ENCODE data around the gene EEF2KMT. TPM values are rescaled to one million over a fixed set of nuclear protein-coding genes. Genes with fewer than 3 reads are reported as not detected.
"Not testable (repeated sequence)": the region's sequence is repeated elsewhere in the genome, so short reads cannot be mapped to it uniquely, and the experiment has no call there.

Gene EEF2KMT
- total and polyA plus RNA-seq, 2 of the 13 experiments (the other 11 are each of a cell fraction or from before 2014, with no cell fraction given): 10.7 to 26.9 TPM

GRCh38 chr16:5080996-5081395 is 16.6 kb downstream of the EEF2KMT start:
- BruUV-seq (replicated peaks); intact Hi-C loops (cut with micrococcal nuclease; ENCODE audit: unreplicated experiment); H3K4me1 ChIP-seq (ENCODE audit: insufficient read depth, low read length); H3K4me2 ChIP-seq (ENCODE audit: low read depth, low read length); H4K20me1 ChIP-seq (ENCODE audit: insufficient read depth, low read length); H3K9ac ChIP-seq (ENCODE audit: insufficient read depth, low read depth, low read length); H2AFZ ChIP-seq (ENCODE audit: low read length); H3K9me3 ChIP-seq (ENCODE audit: low read length); H3K27me3 ChIP-seq (ENCODE audit: control insufficient read depth in 1 of 2, insufficient read depth in 2 of 2, low read length in 2 of 2); ATAC-seq; FAIRE-seq; H3K79me2 ChIP-seq (ENCODE audit: insufficient read depth, low read length); DNase-seq (ENCODE audit: low spot score); H3K4me3 ChIP-seq (replicated peaks in 1 of 3; ENCODE audit: insufficient read depth in 1 of 3, low read depth in 2 of 3, low read length in 3 of 3); H3K27ac ChIP-seq (ENCODE audit: extremely low read length, insufficient read depth, low read length); POLR2A ChIA-PET; in situ Hi-C loops (cut with HindIII; ENCODE audit: extremely low pct_ligation_motif_present, low pct_unique_long_range_greater_than_20kb); CTCF ChIA-PET (ENCODE audit: low intra/inter-chr PET ratio, low total read pairs): not testable (repeated sequence)
- WGBS (ENCODE audit: low lambda C conversion rate): 96% methylated on average over 8 of the region's 9 CpGs
- H3K36me3 ChIP-seq (replicated peaks in 1 of 2; ENCODE audit: control insufficient read depth in 1 of 2, insufficient read depth in 2 of 2, low read length in 2 of 2): peaks cover 35 to 58% of the 10 kb centered on the region in 2 experiments
- TF ChIP-seq RBFOX2 (IDR thresholded peaks at IDR 0.05; ENCODE audit: low read depth, low read length): peak; percentile 3; the same call in 1 of the 2 replicates

GRCh38 chr16:5080461-5080860 is 17.1 kb downstream of the EEF2KMT start:
- H3K4me1 ChIP-seq (ENCODE audit: insufficient read depth, low read length); ATAC-seq; H3K4me3 ChIP-seq (replicated peaks in 1 of 3; ENCODE audit: insufficient read depth in 1 of 3, low read depth in 2 of 3, low read length in 3 of 3); BruUV-seq (replicated peaks); H3K4me2 ChIP-seq (ENCODE audit: low read depth, low read length); DNase-seq (ENCODE audit: low spot score); H3K27ac ChIP-seq (ENCODE audit: extremely low read length, insufficient read depth, low read length); H4K20me1 ChIP-seq (ENCODE audit: insufficient read depth, low read length); H3K9ac ChIP-seq (ENCODE audit: insufficient read depth, low read depth, low read length); intact Hi-C loops (cut with micrococcal nuclease; ENCODE audit: unreplicated experiment); H3K79me2 ChIP-seq (ENCODE audit: insufficient read depth, low read length); in situ Hi-C loops (cut with HindIII; ENCODE audit: extremely low pct_ligation_motif_present, low pct_unique_long_range_greater_than_20kb); H2AFZ ChIP-seq (ENCODE audit: low read length); POLR2A ChIA-PET; H3K27me3 ChIP-seq (ENCODE audit: control insufficient read depth in 1 of 2, insufficient read depth in 2 of 2, low read length in 2 of 2); FAIRE-seq; CTCF ChIA-PET (ENCODE audit: low intra/inter-chr PET ratio, low total read pairs); H3K9me3 ChIP-seq (ENCODE audit: low read length): not testable (repeated sequence)
- peaks cover 36 to 61% of the 10 kb centered on the region in 2 experiments for H3K36me3 ChIP-seq (replicated peaks in 1 of 2; ENCODE audit: control insufficient read depth in 1 of 2, insufficient read depth in 2 of 2, low read length in 2 of 2)
- TF ChIP-seq RBFOX2 (IDR thresholded peaks at IDR 0.05; ENCODE audit: low read depth, low read length): peak; percentile 43; the same call in 1 of the 2 replicates
- 95% methylated on average over 12 of the region's 12 CpGs for WGBS (ENCODE audit: low lambda C conversion rate)

- H3K4me3 ChIP-seq (replicated peaks in 1 of 3; ENCODE audit: insufficient read depth in 1 of 3, low read depth in 2 of 3, low read length in 3 of 3): no peak overlapping the region
- ATAC-seq (no peak), FAIRE-seq (no peak), DNase-seq (ENCODE audit: low spot score) (no peak)
- peaks cover 1% of the 10 kb centered on the region for H3K4me1 ChIP-seq (ENCODE audit: insufficient read depth, low read length)
- H3K36me3 ChIP-seq (replicated peaks in 1 of 2; ENCODE audit: control insufficient read depth in 1 of 2, insufficient read depth in 2 of 2, low read length in 2 of 2): peaks cover 37 to 71% of the 10 kb centered on the region in 2 experiments
- H3K27ac ChIP-seq (ENCODE audit: extremely low read length, insufficient read depth, low read length): no peak overlapping the region
- ChIA-PET CTCF (ENCODE audit: low intra/inter-chr PET ratio, low total read pairs) (no interaction called here), POLR2A (no interaction called here)
- H3K79me2 ChIP-seq (ENCODE audit: insufficient read depth, low read length): peaks cover 7% of the 10 kb centered on the region
- H3K27me3 ChIP-seq (ENCODE audit: control insufficient read depth in 1 of 2, insufficient read depth in 2 of 2, low read length in 2 of 2): no peaks in the 10 kb centered on the region
- H3K9me3 ChIP-seq (ENCODE audit: low read length): no peaks in the 10 kb centered on the region
- intact Hi-C loops (cut with micrococcal nuclease; ENCODE audit: unreplicated experiment) (no loop called here), in situ Hi-C loops (cut with HindIII; ENCODE audit: extremely low pct_ligation_motif_present, low pct_unique_long_range_greater_than_20kb) (no loop called here)
- 97% methylated on average over 17 of the region's 17 CpGs for WGBS (ENCODE audit: low lambda C conversion rate)
- H2AFZ ChIP-seq (ENCODE audit: low read length): no peak overlapping the region
- no peaks in the 10 kb centered on the region for H4K20me1 ChIP-seq (ENCODE audit: insufficient read depth, low read length)
- no TSS peak for BruUV-seq (replicated peaks)
- H3K9ac ChIP-seq (ENCODE audit: insufficient read depth, low read depth, low read length): no peak overlapping the region
- no peak overlapping the region for H3K4me2 ChIP-seq (ENCODE audit: low read depth, low read length)
- TF ChIP-seq ZC3H4 (CRISPR knock-in tag; IDR thresholded peaks at IDR 0.05; ENCODE audit: borderline replicate concordance) (no peak), RBFOX2 (IDR thresholded peaks at IDR 0.05; ENCODE audit: low read depth, low read length) (peak; percentile 54), TFDP1 (CRISPR knock-in tag; IDR thresholded peaks at IDR 0.05; ENCODE audit: borderline replicate concordance) (no peak), ZNF572 (CRISPR knock-in tag; IDR thresholded peaks at IDR 0.05) (no peak)
Observed at GRCh38 chr16:5078626-5079025, 19.0 kb downstream of the EEF2KMT start.
